Activated B cell treated with CpG ODN at 0.5 μM for 24 hours (primary cell): ENCODE data around the gene LLGL2. TPM values are rescaled to one million over a fixed set of nuclear protein-coding genes. Genes with fewer than 3 reads are reported as not detected.

Experiments used
- ATAC-seq: fragments of 200-7000 bp; cut with Tn5 transposase; one replicate; pipeline ENCODE4 v1.10.0; 2021; ENCODE audit warnings: low read depth, mild to moderate bottlenecking, moderate library complexity
- CTCF ChIA-PET: fragments of 350-600 bp; sonication (Branson Sonifier 250); formaldehyde crosslinking; loops from one replicate; lab custom pipeline; 2021; ENCODE audit warnings: antibody characterized with exemption; lab: Charles Lee
- POLR2A ChIA-PET: fragments of 350-600 bp; sonication (Branson Sonifier 250); formaldehyde crosslinking; loops from one replicate; lab custom pipeline; 2021; ENCODE audit warnings: antibody characterized with exemption; lab: Charles Lee
- DNase-seq: peaks from one replicate; pipeline ENCODE4 v3.0.0; 2022
- H3K27ac Mint-ChIP-seq: one replicate; pipeline ENCODE4 v1.8.0; 2020; ENCODE audit warnings: mixed read lengths
- H3K27me3 Mint-ChIP-seq: one replicate; pipeline ENCODE4 v1.8.0; 2021; ENCODE audit warnings: mixed read lengths
- H3K36me3 Mint-ChIP-seq: one replicate; pipeline ENCODE4 v1.8.0; 2021; ENCODE audit warnings: low read depth, mixed read lengths
- H3K4me1 Mint-ChIP-seq: one replicate; pipeline ENCODE4 v1.8.0; 2021; ENCODE audit warnings: mixed read lengths
- H3K4me3 Mint-ChIP-seq: one replicate; pipeline ENCODE4 v1.8.0; 2020; ENCODE audit warnings: mild to moderate bottlenecking, mixed read lengths
- H3K9me3 Mint-ChIP-seq: one replicate; pipeline ENCODE4 v1.8.0; 2020; ENCODE audit warnings: mixed read lengths
- CTCF ChIP-seq: fragments of 200-600 bp; IDR thresholded peaks from one replicate; pipeline ENCODE4 v1.8.0; 2022; ENCODE audit warnings: antibody characterized with exemption, mild to moderate bottlenecking
- intact Hi-C: fragments of 100-400 bp; cut with micrococcal nuclease; formaldehyde crosslinking; loops from one replicate; pipeline ENCODE4 v1.15.1; 2024
- total RNA-seq: library from RNA; stranded (reverse); gene quantifications from 2 replicates; pipeline ENCODE4 v1.2.3, GENCODE V29; 2022

The LLGL2 gene
- total RNA-seq, 1 donor from 2014 or later: 29.9 TPM

- ChIA-PET CTCF (interaction anchor here (2.5 kb wide), 1 partner anchor 20 kb away, joined by 8 read pairs; the partner anchor contains the start of gene SMIM5), POLR2A (interaction anchor here (0.6 kb wide), 1 partner anchor 142 kb away, joined by 4 read pairs; no protein-coding TSS in a partner anchor)
- H3K36me3 Mint-ChIP-seq: peaks cover 10% of the 10 kb centered on the region
- no peaks in the 10 kb centered on the region for H3K9me3 Mint-ChIP-seq
- intact Hi-C loops: no loop called here
- H3K27me3 Mint-ChIP-seq: no peaks in the 10 kb centered on the region
- DNase-seq (no peak), ATAC-seq (no peak)
- TF ChIP-seq CTCF: no peak
- H3K4me1 Mint-ChIP-seq: peaks cover 3% of the 10 kb centered on the region
- H3K27ac Mint-ChIP-seq: no peak overlapping the region
- no peak overlapping the region for H3K4me3 Mint-ChIP-seq
Observed at GRCh38 chr17:75612906-75613626, 87.6 kb downstream of the LLGL2 start.

GRCh38 chr17:75614006-75614405, 88.5 kb downstream of the LLGL2 start:
- H3K27ac Mint-ChIP-seq: no peak overlapping the region
- DNase-seq (no peak), ATAC-seq (no peak)
- H3K27me3 Mint-ChIP-seq: no peaks in the 10 kb centered on the region
- no peaks in the 10 kb centered on the region for H3K9me3 Mint-ChIP-seq
- no peak overlapping the region for H3K4me3 Mint-ChIP-seq
- H3K4me1 Mint-ChIP-seq: peaks cover 3% of the 10 kb centered on the region
- TF ChIP-seq CTCF: no peak
- peaks cover 14% of the 10 kb centered on the region for H3K36me3 Mint-ChIP-seq
- intact Hi-C loops: no loop called here
- ChIA-PET POLR2A (interaction anchor here (0.5 kb wide), 1 partner anchor 100 kb away, joined by 4 read pairs; no protein-coding TSS in a partner anchor), CTCF (no interaction called here)

- no peaks in the 10 kb centered on the region for H3K9me3 Mint-ChIP-seq
- no peak for TF ChIP-seq CTCF
- peaks cover 19% of the 10 kb centered on the region for H3K36me3 Mint-ChIP-seq
- no peaks in the 10 kb centered on the region for H3K27me3 Mint-ChIP-seq
- intact Hi-C loops: no loop called here
- H3K4me3 Mint-ChIP-seq: no peak overlapping the region
- no peak overlapping the region for H3K27ac Mint-ChIP-seq
- ChIA-PET CTCF (no interaction called here), POLR2A (no interaction called here)
- no peak for ATAC-seq
- no peak for DNase-seq
- H3K4me1 Mint-ChIP-seq: peaks cover 3% of the 10 kb centered on the region
Observed at GRCh38 chr17:75614556-75615270, 89.2 kb downstream of the LLGL2 start.

GRCh38 chr17:75615301-75615700, 89.8 kb downstream of the LLGL2 start:
- H3K4me1 Mint-ChIP-seq: peaks cover 3% of the 10 kb centered on the region
- H3K9me3 Mint-ChIP-seq: no peaks in the 10 kb centered on the region
- H3K27me3 Mint-ChIP-seq: no peaks in the 10 kb centered on the region
- no peak for TF ChIP-seq CTCF
- CTCF ChIA-PET: no interaction called here
- POLR2A ChIA-PET: no interaction called here
- no peak overlapping the region for H3K4me3 Mint-ChIP-seq
- intact Hi-C loops: no loop called here
- peaks cover 22% of the 10 kb centered on the region for H3K36me3 Mint-ChIP-seq
- H3K27ac Mint-ChIP-seq: no peak overlapping the region
- ATAC-seq (no peak), DNase-seq (no peak)

GRCh38 chr17:75616521-75617122, 91.1 kb downstream of the LLGL2 start:
- Mint-ChIP-seq H3K4me3 (no peak overlapping the region), H3K27me3 (no peaks in the 10 kb centered on the region), H3K36me3 (peaks cover 28% of the 10 kb centered on the region), H3K9me3 (no peaks in the 10 kb centered on the region), H3K27ac (no peak overlapping the region), H3K4me1 (no peaks in the 10 kb centered on the region)
- POLR2A ChIA-PET: interaction anchor here (1.0 kb wide), 1 partner anchor 22 kb away, joined by 4 read pairs; no protein-coding TSS in a partner anchor
- CTCF ChIA-PET: interaction anchor here (1.3 to 2.5 kb wide), 4 partner anchors 15 to 131 kb away, joined by 5 to 9 read pairs (median 6); no protein-coding TSS in a partner anchor
- intact Hi-C loops: no loop called here
- DNase-seq: no peak
- TF ChIP-seq CTCF: no peak
- ATAC-seq: no peak
